ENCODE results near the gene MAGEA11. TPM values are rescaled to one million over a fixed set of nuclear protein-coding genes. Genes with fewer than 3 reads are reported as not detected.

The MAGEA11 gene
- total and polyA plus RNA-seq, 2 of the 13 experiments (the other 11 are each of a cell fraction or from before 2014, with no cell fraction given) = not detected

GRCh38 chrX:149687991-149688390 is 23.9 kb upstream of the MAGEA11 start:
- ATAC-seq = no peak
- Histone ChIP-seq H3K4me2 (ENCODE audit: low read depth, low read length) (no peak overlapping the region), H3K36me3 (replicated peaks in 1 of 2; ENCODE audit: control insufficient read depth in 1 of 2, insufficient read depth in 2 of 2, low read length in 2 of 2) (no peaks in the 10 kb centered on the region), H3K27ac (ENCODE audit: extremely low read length, insufficient read depth, low read length) (no peak overlapping the region), H3K9me3 (ENCODE audit: low read length) (no peaks in the 10 kb centered on the region), H3K27me3 (ENCODE audit: control insufficient read depth in 1 of 2, insufficient read depth in 2 of 2, low read length in 2 of 2) (no peaks in the 10 kb centered on the region; a peak in 1 of 5 replicates), H3K4me1 (ENCODE audit: insufficient read depth, low read length) (no peaks in the 10 kb centered on the region), H3K9ac (ENCODE audit: insufficient read depth, low read depth, low read length) (no peak overlapping the region), H3K79me2 (ENCODE audit: insufficient read depth, low read length) (no peaks in the 10 kb centered on the region), H3K4me3 (replicated peaks in 1 of 3; ENCODE audit: insufficient read depth in 1 of 3, low read depth in 2 of 3, low read length in 3 of 3) (no peak overlapping the region), H4K20me1 (ENCODE audit: insufficient read depth, low read length) (no peaks in the 10 kb centered on the region), H2AFZ (ENCODE audit: low read length) (no peak overlapping the region)
- TF ChIP-seq ZBTB43 (CRISPR knock-in tag; conservative IDR thresholded peaks at IDR 0.05) (no peak), NR2F6 (IDR thresholded peaks at IDR 0.05) (no peak), NR2F6 (CRISPR knock-in tag; IDR thresholded peaks at IDR 0.05) (no peak), POLR2AphosphoS5 (IDR thresholded peaks at IDR 0.05; ENCODE audit: low read depth, low read length) (no peak), ZNF256 (CRISPR knock-in tag; conservative IDR thresholded peaks at IDR 0.05) (no peak), HDAC6 (IDR thresholded peaks at IDR 0.05; ENCODE audit: low read depth, low read length) (no peak), CAMTA2 (CRISPR knock-in tag; IDR thresholded peaks at IDR 0.05; ENCODE audit: borderline replicate concordance) (no peak), ZNF362 (CRISPR knock-in tag; IDR thresholded peaks at IDR 0.05; ENCODE audit: borderline replicate concordance) (no peak), GLI4 (CRISPR knock-in tag; IDR thresholded peaks at IDR 0.05; ENCODE audit: borderline replicate concordance) (no peak)
- ChIA-PET POLR2A (no interaction called here), CTCF (ENCODE audit: low intra/inter-chr PET ratio, low total read pairs) (no interaction called here)
- DNase-seq (ENCODE audit: low spot score) = no peak
- intact Hi-C loops (cut with micrococcal nuclease; ENCODE audit: unreplicated experiment) = no loop called here
- in situ Hi-C loops (cut with HindIII; ENCODE audit: extremely low pct_ligation_motif_present, low pct_unique_long_range_greater_than_20kb) = no loop called here
- BruUV-seq (replicated peaks) = no TSS peak
- FAIRE-seq = no peak

Measured in HepG2 (cell line).